Activated CD4-positive, alpha-beta T cell treated with anti-CD3 and anti-CD28 coated beads, Interleukin-2, amount 10 ng/mL, durations not matched to agents 7 days and 5 days (primary cell): ENCODE results near the gene NFATC2. TPM values are rescaled to one million over a fixed set of nuclear protein-coding genes. Genes with fewer than 3 reads are reported as not detected.

Experiments
- CTCF ChIA-PET: fragments of 350-600 bp; sonication (Branson Sonifier 250); formaldehyde crosslinking; loops from one replicate; lab custom pipeline; 2021; ENCODE audit warnings: antibody characterized with exemption; lab: Charles Lee
- POLR2A ChIA-PET: fragments of 350-600 bp; sonication (Branson Sonifier 250); formaldehyde crosslinking; loops from one replicate; lab custom pipeline; 2021; ENCODE audit warnings: antibody characterized with exemption; lab: Charles Lee
- DNase-seq: peaks from one replicate; pipeline ENCODE4 v3.0.0-alpha.2; 2020
- H3K27ac Mint-ChIP-seq: one replicate; pipeline ENCODE4 v1.8.0; 2021; ENCODE audit warnings: mild to moderate bottlenecking, moderate library complexity, mixed read lengths
- H3K27me3 Mint-ChIP-seq: one replicate; pipeline ENCODE4 v1.8.0; 2021; ENCODE audit warnings: mixed read lengths
- H3K36me3 Mint-ChIP-seq: one replicate; pipeline ENCODE4 v1.8.0; 2021; ENCODE audit warnings: low read depth, mixed read lengths
- H3K4me1 Mint-ChIP-seq: one replicate; pipeline ENCODE4 v1.8.0; 2021; ENCODE audit warnings: mixed read lengths
- H3K4me3 Mint-ChIP-seq: one replicate; pipeline ENCODE4 v1.8.0; 2021; ENCODE audit warnings: mild to moderate bottlenecking, moderate library complexity, mixed read lengths
- H3K9me3 Mint-ChIP-seq: one replicate; pipeline ENCODE4 v1.8.0; 2021; ENCODE audit warnings: mixed read lengths
- total RNA-seq, 2 experiments: library from RNA; stranded (reverse); gene quantifications; one replicate each; pipeline ENCODE4 v1.2.3, GENCODE V29; 2021

Gene NFATC2
- total RNA-seq, 2 experiments from 2014 or later: 62.0 to 68.8 TPM

GRCh38 chr20:51495921-51496545, 46.5 kb downstream of the NFATC2 start:
- ChIA-PET POLR2A (no interaction called here), CTCF (interaction anchor here (1.1 to 1.4 kb wide), 2 partner anchors 16 to 92 kb away, joined by 4 to 6 read pairs; no protein-coding TSS in a partner anchor)
- H3K27me3 Mint-ChIP-seq: no peaks in the 10 kb centered on the region
- peak overlapping the region; percentile 93 for H3K27ac Mint-ChIP-seq
- no peaks in the 10 kb centered on the region for H3K9me3 Mint-ChIP-seq
- H3K36me3 Mint-ChIP-seq: peaks cover 80% of the 10 kb centered on the region
- DNase-seq: no peak
- peaks cover 97% of the 10 kb centered on the region for H3K4me1 Mint-ChIP-seq
- H3K4me3 Mint-ChIP-seq: no peak overlapping the region

GRCh38 chr20:51495291-51495690, 47.2 kb downstream of the NFATC2 start:
- Mint-ChIP-seq H3K4me1 (peaks cover 98% of the 10 kb centered on the region), H3K36me3 (peaks cover 85% of the 10 kb centered on the region), H3K27me3 (no peaks in the 10 kb centered on the region), H3K9me3 (no peaks in the 10 kb centered on the region), H3K4me3 (no peak overlapping the region), H3K27ac (peak overlapping the region; percentile 93)
- no peak for DNase-seq
- ChIA-PET POLR2A (interaction anchor here (0.5 kb wide), 1 partner anchor 25 kb away, joined by 3 read pairs; no protein-coding TSS in a partner anchor), CTCF (interaction anchor here (0.8 to 1.4 kb wide), 5 partner anchors 13 to 40 kb away, joined by 3 to 4 read pairs (median 4); no protein-coding TSS in a partner anchor)

- peaks cover 98% of the 10 kb centered on the region for H3K4me1 Mint-ChIP-seq
- peak overlapping the region; percentile 93 for H3K27ac Mint-ChIP-seq
- CTCF ChIA-PET: interaction anchor here (0.7 to 1.4 kb wide), 8 partner anchors 8 to 40 kb away, joined by 3 to 4 read pairs (median 4); no protein-coding TSS in a partner anchor
- H3K4me3 Mint-ChIP-seq: peak overlapping the region; percentile 56
- DNase-seq: peak; percentile 45
- peaks cover 90% of the 10 kb centered on the region for H3K36me3 Mint-ChIP-seq
- no peaks in the 10 kb centered on the region for H3K27me3 Mint-ChIP-seq
- H3K9me3 Mint-ChIP-seq: no peaks in the 10 kb centered on the region
- POLR2A ChIA-PET: no interaction called here
These were observed 48.0 kb downstream of the NFATC2 start for GRCh38 chr20:51494241-51495110.

- peaks cover 95% of the 10 kb centered on the region for H3K4me1 Mint-ChIP-seq
- ChIA-PET CTCF (interaction anchor here (0.9 to 1.0 kb wide), 3 partner anchors 9 to 12 kb away, joined by 3 read pairs; no protein-coding TSS in a partner anchor), POLR2A (no interaction called here)
- no peaks in the 10 kb centered on the region for H3K9me3 Mint-ChIP-seq
- peak overlapping the region; percentile 56 for H3K4me3 Mint-ChIP-seq
- peaks cover 88% of the 10 kb centered on the region for H3K36me3 Mint-ChIP-seq
- H3K27me3 Mint-ChIP-seq: no peaks in the 10 kb centered on the region
- H3K27ac Mint-ChIP-seq: peak overlapping the region; percentile 93
- no peak for DNase-seq
These were observed 49.1 kb downstream of the NFATC2 start for GRCh38 chr20:51493346-51493791.

GRCh38 chr20:51492167-51493092, 50.1 kb downstream of the NFATC2 start:
- Mint-ChIP-seq H3K27ac (peak overlapping the region; percentile 83), H3K36me3 (peaks cover 91% of the 10 kb centered on the region), H3K9me3 (no peaks in the 10 kb centered on the region), H3K4me3 (peak overlapping the region; percentile 10), H3K27me3 (no peaks in the 10 kb centered on the region), H3K4me1 (peaks cover 95% of the 10 kb centered on the region)
- CTCF ChIA-PET: interaction anchor here (1.3 kb wide), 1 partner anchor 36 kb away, joined by 3 read pairs; no protein-coding TSS in a partner anchor
- POLR2A ChIA-PET: no interaction called here
- DNase-seq: no peak

GRCh38 chr20:51491393-51491792, 51.1 kb downstream of the NFATC2 start:
- Mint-ChIP-seq H3K9me3 (no peaks in the 10 kb centered on the region), H3K4me3 (no peak overlapping the region), H3K27me3 (no peaks in the 10 kb centered on the region), H3K27ac (peak overlapping the region; percentile 54), H3K36me3 (peaks cover 90% of the 10 kb centered on the region), H3K4me1 (peaks cover 89% of the 10 kb centered on the region)
- CTCF ChIA-PET: interaction anchor here (0.6 to 1.4 kb wide), 4 partner anchors 8 to 679 kb away, joined by 3 read pairs; no protein-coding TSS in a partner anchor
- POLR2A ChIA-PET: no interaction called here
- DNase-seq: no peak

GRCh38 chr20:51490635-51491034, 51.9 kb downstream of the NFATC2 start:
- Mint-ChIP-seq H3K4me3 (no peak overlapping the region), H3K4me1 (peaks cover 89% of the 10 kb centered on the region), H3K27me3 (no peaks in the 10 kb centered on the region), H3K36me3 (peaks cover 91% of the 10 kb centered on the region), H3K9me3 (no peaks in the 10 kb centered on the region), H3K27ac (peak overlapping the region; percentile 5)
- DNase-seq: no peak
- CTCF ChIA-PET: interaction anchor here (0.6 to 1.4 kb wide), 3 partner anchors 9 to 678 kb away, joined by 3 read pairs; no protein-coding TSS in a partner anchor
- POLR2A ChIA-PET: no interaction called here

GRCh38 chr20:51489611-51490010, 52.9 kb downstream of the NFATC2 start:
- H3K36me3 Mint-ChIP-seq: peaks cover 91% of the 10 kb centered on the region
- H3K4me3 Mint-ChIP-seq: no peak overlapping the region
- H3K9me3 Mint-ChIP-seq: no peaks in the 10 kb centered on the region
- peak overlapping the region; percentile 46 for H3K27ac Mint-ChIP-seq
- peaks cover 89% of the 10 kb centered on the region for H3K4me1 Mint-ChIP-seq
- ChIA-PET CTCF (no interaction called here), POLR2A (no interaction called here)
- H3K27me3 Mint-ChIP-seq: no peaks in the 10 kb centered on the region
- no peak for DNase-seq

- H3K36me3 Mint-ChIP-seq: peaks cover 90% of the 10 kb centered on the region
- H3K9me3 Mint-ChIP-seq: no peaks in the 10 kb centered on the region
- DNase-seq: no peak
- H3K4me1 Mint-ChIP-seq: peaks cover 88% of the 10 kb centered on the region
- H3K4me3 Mint-ChIP-seq: no peak overlapping the region
- no peaks in the 10 kb centered on the region for H3K27me3 Mint-ChIP-seq
- no peak overlapping the region for H3K27ac Mint-ChIP-seq
- POLR2A ChIA-PET: no interaction called here
- CTCF ChIA-PET: no interaction called here
These were observed 54.2 kb downstream of the NFATC2 start for GRCh38 chr20:51488331-51488730.

GRCh38 chr20:51487565-51488268, 54.8 kb downstream of the NFATC2 start:
- no peak for DNase-seq
- POLR2A ChIA-PET: no interaction called here
- no peak overlapping the region for H3K27ac Mint-ChIP-seq
- no peak overlapping the region for H3K4me3 Mint-ChIP-seq
- CTCF ChIA-PET: interaction anchor here (1.0 to 1.3 kb wide), 3 partner anchors 10 to 14 kb away, joined by 3 read pairs; no protein-coding TSS in a partner anchor
- peaks cover 90% of the 10 kb centered on the region for H3K36me3 Mint-ChIP-seq
- no peaks in the 10 kb centered on the region for H3K27me3 Mint-ChIP-seq
- peaks cover 87% of the 10 kb centered on the region for H3K4me1 Mint-ChIP-seq
- H3K9me3 Mint-ChIP-seq: no peaks in the 10 kb centered on the region

- no peak overlapping the region for H3K4me3 Mint-ChIP-seq
- no peaks in the 10 kb centered on the region for H3K9me3 Mint-ChIP-seq
- peaks cover 88% of the 10 kb centered on the region for H3K36me3 Mint-ChIP-seq
- peaks cover 87% of the 10 kb centered on the region for H3K4me1 Mint-ChIP-seq
- H3K27me3 Mint-ChIP-seq: no peaks in the 10 kb centered on the region
- DNase-seq: no peak
- ChIA-PET POLR2A (no interaction called here), CTCF (interaction anchor here (1.0 to 1.3 kb wide), 3 partner anchors 9 to 14 kb away, joined by 3 read pairs; no protein-coding TSS in a partner anchor)
- H3K27ac Mint-ChIP-seq: no peak overlapping the region
These were observed 55.4 kb downstream of the NFATC2 start for GRCh38 chr20:51487076-51487475.
